GM23248 (cell line): ENCODE data around the gene PUS1.
"Not testable (repeated sequence)": the region's sequence is repeated elsewhere in the genome, so short reads cannot be mapped to it uniquely, and the experiment has no call there.

ENCODE experiments used
- EZH2 ChIP-seq: fragments of 200-600 bp; sonication (generic); IDR thresholded peaks from 2 replicates; pipeline ENCODE4 v1.6.1; 2018; ENCODE audit warnings: antibody characterized with exemption, mild to moderate bottlenecking; ENCODE audit not compliant: insufficient read depth, poor library complexity, severe bottlenecking
- EZH2phosphoT487 ChIP-seq: fragments of 200-600 bp; sonication (generic); IDR thresholded peaks from 2 replicates; pipeline ENCODE4 v1.6.1; 2018; ENCODE audit warnings: antibody characterized with exemption, moderate library complexity, mild to moderate bottlenecking, low read depth; ENCODE audit not compliant: insufficient read depth

GRCh38 chr12:131885076-131885475 lies 44.0 kb upstream of the PUS1 start:
- not testable (repeated sequence) for TF ChIP-seq EZH2phosphoT487, EZH2
